H1 (cell line): Measurements from ENCODE around the gene SYTL2. TPM values are rescaled to one million over a fixed set of nuclear protein-coding genes. Genes with fewer than 3 reads are reported as not detected.

ENCODE experiments used
- CTCF ChIA-PET: fragments of 300-600 bp; sonication (Branson Sonifier 250); formaldehyde crosslinking; loops from one replicate; lab custom pipeline; 2021; ENCODE audit not compliant: partially characterized antibody; lab: Charles Lee
- POLR2A ChIA-PET: fragments of 300-600 bp; sonication (Branson Sonifier 250); formaldehyde crosslinking; loops from one replicate; lab custom pipeline; 2021; ENCODE audit warnings: inconsistent platforms; ENCODE audit not compliant: partially characterized antibody; lab: Charles Lee
- DNase-seq, 2 experiments: peaks; one replicate each; pipeline versions ENCODE4 v3.0.0 to v3.0.0-alpha.2; 2010 to 2022; ENCODE audit warnings: low spot score in 2 of 2, low read depth in 1 of 2, mixed read lengths in 1 of 2
- FAIRE-seq: peaks from 2 replicates; lab custom pipeline; 2011; peaks lifted over from hg19 to GRCh38; lab: Jason Lieb, UNC
- H2AFZ ChIP-seq: 2 replicates; pipeline ENCODE4 v1.8.1; 2012; ENCODE audit warnings: low read length, inconsistent platforms
- H2AK5ac ChIP-seq: 2 replicates; pipeline ENCODE4 v1.6.1; 2013; ENCODE audit warnings: low read depth, low read length
- H2BK120ac ChIP-seq: replicated peaks from 2 replicates; pipeline ENCODE3; 2013; ENCODE audit warnings: low read depth, low read length, inconsistent platforms
- H2BK12ac ChIP-seq: 2 replicates; pipeline ENCODE4 v1.6.1; 2013; ENCODE audit warnings: low read depth, low read length
- H2BK15ac ChIP-seq: 2 replicates; pipeline ENCODE4 v1.6.1; 2013; ENCODE audit warnings: low read length
- H2BK20ac ChIP-seq: 2 replicates; pipeline ENCODE4 v1.6.1; 2013; ENCODE audit warnings: low read length
- H2BK5ac ChIP-seq: 2 replicates; pipeline ENCODE4 v1.6.1; 2013; ENCODE audit warnings: low read depth, low read length
- H3K14ac ChIP-seq: 2 replicates; pipeline ENCODE4 v1.6.1; 2013; ENCODE audit warnings: inconsistent platforms; ENCODE audit not compliant: insufficient read length
- H3K18ac ChIP-seq: 2 replicates; pipeline ENCODE4 v1.6.1; 2013; ENCODE audit warnings: low read length; ENCODE audit errors: extremely low read depth
- H3K23ac ChIP-seq: 2 replicates; pipeline ENCODE4 v1.6.1; 2013; ENCODE audit warnings: inconsistent platforms; ENCODE audit not compliant: insufficient read length
- H3K23me2 ChIP-seq: 2 replicates; pipeline ENCODE4 v1.6.1; 2013; ENCODE audit warnings: low read depth, low read length
- H3K27ac ChIP-seq: 2 replicates; pipeline ENCODE4 v1.6.1; 2011; ENCODE audit warnings: low read depth, low read length, inconsistent platforms
- H3K27me3 ChIP-seq, 4 experiments: replicated peaks in 1 of 4; 1 replicate in 1 of 4; 2 replicates in 3 of 4; pipeline versions ENCODE4 v1.6.1 to v1.8.1; 2011 to 2013; ENCODE audit warnings: low read length in 3 of 4, mild to moderate bottlenecking in 3 of 4, inconsistent platforms in 2 of 4, mixed read lengths in 2 of 4, moderate library complexity in 1 of 4; ENCODE audit not compliant: control insufficient read depth in 3 of 4, insufficient read depth in 3 of 4; ENCODE audit errors: extremely low read depth in 1 of 4
- H3K36me3 ChIP-seq, 4 experiments: 2 replicates each; pipeline versions ENCODE4 v1.6.1 to v1.8.1; 2011 to 2013; ENCODE audit warnings: mild to moderate bottlenecking in 4 of 4, low read length in 3 of 4, moderate library complexity in 2 of 4, control low read depth in 1 of 4, inconsistent platforms in 1 of 4; ENCODE audit not compliant: insufficient read depth in 4 of 4, control insufficient read depth in 2 of 4
- H3K4ac ChIP-seq: replicated peaks from 2 replicates; pipeline ENCODE3; 2013; ENCODE audit warnings: low read length, low read depth, mixed read lengths, inconsistent platforms; ENCODE audit not compliant: insufficient read length
- H3K4me1 ChIP-seq, 4 experiments: replicated peaks in 1 of 4; 1 replicate in 1 of 4; 2 replicates in 3 of 4; pipeline versions ENCODE4 v1.6.1 to v1.8.1; 2011 to 2013; ENCODE audit warnings: low read length in 3 of 4, inconsistent platforms in 2 of 4, mixed read lengths in 1 of 4; ENCODE audit not compliant: insufficient read depth in 4 of 4, control insufficient read depth in 3 of 4
- H3K4me2 ChIP-seq, 2 experiments: 2 replicates each; pipeline versions ENCODE4 v1.6.1 to v1.8.1; 2011 to 2013; ENCODE audit warnings: low read depth in 2 of 2, low read length in 2 of 2, control low read depth in 1 of 2, inconsistent platforms in 1 of 2, mild to moderate bottlenecking in 1 of 2; ENCODE audit not compliant: insufficient read depth in 1 of 2
- H3K4me3 ChIP-seq, 4 experiments: fragments of 200-600, 300-600 bp in 1 of 4; sonication (generic), shearing (Covaris generic), sonication (Bioruptor Twin) in 1 of 4; 2 replicates each; pipeline versions ENCODE4 v1.5.1 to v1.8.1; 2011 to 2016; ENCODE audit warnings: low read length in 4 of 4, low read depth in 3 of 4, control low read depth in 2 of 4, inconsistent platforms in 2 of 4, mild to moderate bottlenecking in 2 of 4, mixed read lengths in 1 of 4, moderate library complexity in 1 of 4; ENCODE audit not compliant: insufficient read depth in 2 of 4; ENCODE audit errors: extremely low read depth in 1 of 4
- H3K56ac ChIP-seq: replicated peaks from 2 replicates; pipeline ENCODE3; 2013; ENCODE audit warnings: low read depth, mild to moderate bottlenecking, mixed read lengths, low read length, inconsistent platforms; ENCODE audit not compliant: insufficient read length
- H3K79me1 ChIP-seq: 2 replicates; pipeline ENCODE4 v1.6.1; 2013; ENCODE audit warnings: low read depth, low read length, control low read depth
- H3K79me2 ChIP-seq, 2 experiments: 2 replicates each; pipeline versions ENCODE4 v1.6.1 to v1.8.1; 2012 to 2013; ENCODE audit warnings: low read length in 2 of 2, mild to moderate bottlenecking in 2 of 2, inconsistent platforms in 1 of 2; ENCODE audit not compliant: insufficient read depth in 2 of 2, control insufficient read depth in 1 of 2
- H3K9ac ChIP-seq, 4 experiments: replicated peaks in 1 of 4; 1 replicate in 1 of 4; 2 replicates in 3 of 4; pipeline versions ENCODE4 v1.6.1 to v1.8.1; 2011 to 2013; ENCODE audit warnings: low read depth in 3 of 4, low read length in 3 of 4, control low read depth in 2 of 4, mild to moderate bottlenecking in 2 of 4, moderate library complexity in 2 of 4, inconsistent platforms in 1 of 4; ENCODE audit errors: extremely low read depth in 1 of 4
- H3K9me3 ChIP-seq, 2 experiments: 2 replicates each; pipeline versions ENCODE4 v1.6.1 to v1.8.1; 2012 to 2013; ENCODE audit warnings: mild to moderate bottlenecking in 2 of 2, moderate library complexity in 2 of 2, control low read depth in 1 of 2, inconsistent platforms in 1 of 2, low read depth in 1 of 2, low read length in 1 of 2, mixed read lengths in 1 of 2; ENCODE audit not compliant: insufficient read depth in 2 of 2
- H4K20me1 ChIP-seq, 2 experiments: replicated peaks in 1 of 2; 2 replicates each; pipeline versions ENCODE3 to v1.8.1; 2011 to 2013; ENCODE audit warnings: inconsistent platforms in 2 of 2, low read length in 2 of 2, mild to moderate bottlenecking in 1 of 2; ENCODE audit not compliant: insufficient read depth in 2 of 2, control insufficient read depth in 1 of 2
- H4K5ac ChIP-seq: 2 replicates; pipeline ENCODE4 v1.6.1; 2013; ENCODE audit warnings: low read length, low read depth, mixed read lengths, inconsistent platforms; ENCODE audit not compliant: insufficient read length
- H4K8ac ChIP-seq: 2 replicates; pipeline ENCODE4 v1.8.0; 2013; ENCODE audit warnings: mild to moderate bottlenecking, moderate library complexity, low read length, inconsistent platforms; ENCODE audit not compliant: insufficient read depth; ENCODE audit errors: extremely low read depth
- H4K91ac ChIP-seq: replicated peaks from 2 replicates; pipeline ENCODE3; 2013; ENCODE audit warnings: low read length, mixed read lengths, inconsistent platforms; ENCODE audit not compliant: insufficient read length
- ASH2L ChIP-seq: fragments of 200-600, 300-600 bp; sonication (generic); IDR thresholded peaks from one replicate; pipeline ENCODE4 v1.7.1; 2017; ENCODE audit warnings: low read length
- CTBP2 ChIP-seq: IDR thresholded peaks from 2 replicates; pipeline ENCODE4 v1.7.0; 2011; ENCODE audit warnings: borderline replicate concordance, mild to moderate bottlenecking, moderate library complexity, mixed read lengths, low read length; ENCODE audit not compliant: insufficient read depth, insufficient read length
- KDM1A ChIP-seq: fragments of 200-600, 300-600 bp; sonication (generic); IDR thresholded peaks from 2 replicates; pipeline ENCODE4 v1.7.1; 2016; ENCODE audit warnings: mild to moderate bottlenecking, low read length, borderline replicate concordance
- MAFK ChIP-seq: IDR thresholded peaks from 2 replicates; pipeline ENCODE4 v1.6.1; 2012; ENCODE audit warnings: low read depth, mild to moderate bottlenecking, improper control_type of control experiment, low read length
- POLR2AphosphoS5 ChIP-seq: IDR thresholded peaks from 2 replicates; pipeline ENCODE4 v1.6.1; 2011; ENCODE audit warnings: low read depth, low read length
- RNF2 ChIP-seq: fragments of 200-900, 300-1000 bp; sonication (generic); IDR thresholded peaks from 2 replicates; pipeline ENCODE4 v1.7.1; 2016; ENCODE audit warnings: borderline replicate concordance, low read depth, mild to moderate bottlenecking, antibody characterized with exemption, low read length; ENCODE audit not compliant: poor library complexity, severe bottlenecking; ENCODE audit errors: missing control alignments
- ZNF274 ChIP-seq: IDR thresholded peaks from 2 replicates; pipeline ENCODE4 v1.7.0; 2012; ENCODE audit warnings: low read length, borderline replicate concordance; ENCODE audit errors: extremely low read depth
- WGBS, 2 experiments: shearing (Covaris generic) in 1 of 2; methylation state at CpG; one replicate each; pipeline versions ENCODE4 v1.1.6 to v1.1.7; 2013 to 2015; ENCODE audit warnings: low lambda C conversion rate in 2 of 2, mixed read lengths in 2 of 2, inconsistent platforms in 1 of 2, low coverage in 1 of 2, missing lambda C conversion rate in 1 of 2; ENCODE audit not compliant: insufficient replicate concordance in 2 of 2, insufficient coverage in 1 of 2, insufficient read length in 1 of 2; ENCODE audit errors: extremely low coverage in 1 of 2, missing lambda C conversion rate in 1 of 2; 5-methylcytosine and 5-hydroxymethylcytosine counted together
- polyA plus RNA-seq, 7 experiments: library from polyadenylated mRNA; depleted of rRNA in 3 of 7; stranded (reverse) in 5 of 7; unstranded in 2 of 7; fragments of >200 nt in 5 of 7; fragments of 200-250 nt in 2 of 7; gene quantifications; 1 replicate in 5 of 7; 2 replicates in 1 of 7; 4 replicates in 1 of 7; pipeline versions ENCODE4 v1.2.1 to v1.2.3, GENCODE V29; 2011 to 2013; ENCODE audit warnings: missing spikeins in 2 of 7, mixed read lengths in 2 of 7
- total RNA-seq: library from RNA; stranded (reverse); fragmentation: NEBNext Ultra II Directional; extraction: Animal tissue kit (Norgen Biotek cat#: 25700); gene quantifications from 2 replicates; pipeline ENCODE4 v1.2.1, GENCODE V29; 2021
- TF ChIP-seq, protein P1 (sequence below), 3 experiments: IDR thresholded peaks; 1 replicate in 2 of 3; 2 replicates in 1 of 3; pipeline versions ENCODE4 v1.5.1 to v1.6.1; 2011; ENCODE audit warnings: low read length in 3 of 3, mild to moderate bottlenecking in 3 of 3, inconsistent platforms in 2 of 3, low read depth in 1 of 3, moderate library complexity in 1 of 3; ENCODE audit not compliant: insufficient read depth in 1 of 3; ENCODE audit errors: control extremely low read depth in 1 of 3
- TF ChIP-seq, protein P2 (sequence below): IDR thresholded peaks from 2 replicates; pipeline ENCODE4 v1.6.1; 2011; ENCODE audit warnings: low read depth, mild to moderate bottlenecking, low read length; ENCODE audit not compliant: insufficient read depth

SYTL2 gene
- total and polyA plus RNA-seq, 2 of the 8 experiments (the other 6 are each of a cell fraction or from before 2014, with no cell fraction given): 1.3 to 9.1 TPM

DNA sequence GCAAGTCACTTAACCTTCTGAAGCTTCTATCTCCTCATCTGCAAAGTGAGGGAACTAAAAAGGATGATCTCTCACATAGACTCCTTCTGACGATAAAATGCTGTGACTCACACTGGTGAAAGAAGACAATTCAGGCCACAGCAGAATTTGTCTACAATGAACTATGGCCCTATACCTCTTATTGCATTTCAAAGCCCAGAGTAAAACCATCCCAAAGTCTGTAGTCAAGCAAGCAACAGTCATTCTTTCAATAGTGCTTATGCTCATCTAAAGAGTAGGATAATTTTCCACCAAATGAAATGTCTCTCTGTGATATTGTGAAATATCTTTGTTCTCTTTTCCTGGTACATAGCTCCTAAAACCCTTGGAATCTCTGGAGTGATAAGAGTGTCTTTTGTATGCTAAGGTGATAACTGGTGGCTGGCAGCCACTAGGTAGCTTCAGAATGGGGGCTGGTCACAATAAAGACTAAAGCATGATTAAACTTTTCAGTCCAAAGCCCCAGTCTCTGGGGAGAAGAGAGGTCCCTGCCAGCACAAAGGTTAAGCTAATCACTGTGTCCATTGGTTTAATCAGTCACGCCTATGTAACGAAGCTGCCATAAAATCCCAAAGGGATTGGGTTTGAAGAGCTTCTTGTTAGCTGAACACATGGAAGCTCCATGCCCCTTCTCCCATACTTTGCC lies 30.8 kb downstream of the SYTL2 start:
- no peak for DNase-seq
- CTCF ChIA-PET: interaction anchor here (0.6 to 1.2 kb wide), 4 partner anchors 45 to 85 kb away, joined by 3 to 4 read pairs (median 3); no protein-coding TSS in a partner anchor
- no peaks in the 10 kb centered on the region; a peak in 1 of 8 replicates for H3K36me3 ChIP-seq
- no peak for TF ChIP-seq RNF2
- TF ChIP-seq, protein P1, sequence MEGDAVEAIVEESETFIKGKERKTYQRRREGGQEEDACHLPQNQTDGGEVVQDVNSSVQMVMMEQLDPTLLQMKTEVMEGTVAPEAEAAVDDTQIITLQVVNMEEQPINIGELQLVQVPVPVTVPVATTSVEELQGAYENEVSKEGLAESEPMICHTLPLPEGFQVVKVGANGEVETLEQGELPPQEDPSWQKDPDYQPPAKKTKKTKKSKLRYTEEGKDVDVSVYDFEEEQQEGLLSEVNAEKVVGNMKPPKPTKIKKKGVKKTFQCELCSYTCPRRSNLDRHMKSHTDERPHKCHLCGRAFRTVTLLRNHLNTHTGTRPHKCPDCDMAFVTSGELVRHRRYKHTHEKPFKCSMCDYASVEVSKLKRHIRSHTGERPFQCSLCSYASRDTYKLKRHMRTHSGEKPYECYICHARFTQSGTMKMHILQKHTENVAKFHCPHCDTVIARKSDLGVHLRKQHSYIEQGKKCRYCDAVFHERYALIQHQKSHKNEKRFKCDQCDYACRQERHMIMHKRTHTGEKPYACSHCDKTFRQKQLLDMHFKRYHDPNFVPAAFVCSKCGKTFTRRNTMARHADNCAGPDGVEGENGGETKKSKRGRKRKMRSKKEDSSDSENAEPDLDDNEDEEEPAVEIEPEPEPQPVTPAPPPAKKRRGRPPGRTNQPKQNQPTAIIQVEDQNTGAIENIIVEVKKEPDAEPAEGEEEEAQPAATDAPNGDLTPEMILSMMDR (IDR thresholded peaks at IDR 0.05; ENCODE audit: control extremely low read depth in 1 of 3, insufficient read depth in 1 of 3, low read depth in 1 of 3, low read length in 3 of 3): no peak
- no peak for TF ChIP-seq KDM1A
- TF ChIP-seq CTBP2: no peak
- no peak for TF ChIP-seq MAFK
- TF ChIP-seq, protein P2, sequence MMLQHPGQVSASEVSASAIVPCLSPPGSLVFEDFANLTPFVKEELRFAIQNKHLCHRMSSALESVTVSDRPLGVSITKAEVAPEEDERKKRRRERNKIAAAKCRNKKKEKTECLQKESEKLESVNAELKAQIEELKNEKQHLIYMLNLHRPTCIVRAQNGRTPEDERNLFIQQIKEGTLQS: no peak
- TF ChIP-seq POLR2AphosphoS5: no peak
- no peak for TF ChIP-seq ASH2L
- TF ChIP-seq ZNF274: no peak

More for the DNA sequence above, 30.8 kb downstream of the SYTL2 start:
- no peaks in the 10 kb centered on the region for H3K79me2 ChIP-seq
- WGBS, 2 experiments: 87% methylated on average over 3 of the region's 3 CpGs; no CpG with 5 or more reads in 1 of the 2 experiments
- no peak overlapping the region for H2AFZ ChIP-seq
- no peak overlapping the region for H4K5ac ChIP-seq
- no peak overlapping the region for H3K9ac ChIP-seq
- POLR2A ChIA-PET: no interaction called here
- no peak for FAIRE-seq
- no peaks in the 10 kb centered on the region for H4K20me1 ChIP-seq
- no peak overlapping the region for H3K4ac ChIP-seq
- H3K79me1 ChIP-seq: no peaks in the 10 kb centered on the region
- no peak overlapping the region for H2BK15ac ChIP-seq
- H2BK120ac ChIP-seq: no peak overlapping the region
- no peak overlapping the region for H4K8ac ChIP-seq
- no peak overlapping the region for H3K4me2 ChIP-seq
- H2AK5ac ChIP-seq: no peak overlapping the region
- H3K18ac ChIP-seq: no peak overlapping the region
- no peaks in the 10 kb centered on the region for H3K23me2 ChIP-seq
- H3K9me3 ChIP-seq: peaks cover 0 to 8% of the 10 kb centered on the region in 2 experiments; a peak in 3 of 4 replicates
- H3K4me3 ChIP-seq: no peak overlapping the region
- peaks cover 0 to 6% (median under 1%) of the 10 kb centered on the region in 4 experiments; a peak in 1 of 7 replicates for H3K4me1 ChIP-seq
- no peak overlapping the region for H2BK20ac ChIP-seq
- H3K27me3 ChIP-seq: no peaks in the 10 kb centered on the region
- H2BK5ac ChIP-seq: no peak overlapping the region
- H3K23ac ChIP-seq: no peak overlapping the region
- H2BK12ac ChIP-seq: no peak overlapping the region
- H3K14ac ChIP-seq: no peak overlapping the region
- no peak overlapping the region for H4K91ac ChIP-seq
- no peak overlapping the region for H3K56ac ChIP-seq
- no peak overlapping the region for H3K27ac ChIP-seq
